Right lobe of liver (tissue), 4 donors: ENCODE measurements around the gene BAMBI.

ENCODE experiments used
- CTCF ChIP-seq, 4 donors: fragments of 200-600 bp in 3 of 4; fragments of 450-650 bp in 1 of 4; IDR thresholded peaks; one replicate each; pipeline versions ENCODE4 v1.5.1 to v1.8.0; 2016 to 2022; ENCODE audit warnings: antibody characterized with exemption in 4 of 4, mild to moderate bottlenecking in 2 of 4
- POLR2A ChIP-seq: fragments of 450-650 bp; IDR thresholded peaks from one replicate; pipeline ENCODE4 v1.6.1; 2017; ENCODE audit warnings: antibody characterized with exemption, mild to moderate bottlenecking
- donor health status: DM: no; HTN: no; CAD: no.
- donor health status: DM: no; HTN: no; CAD: no.
- donor health status: DM: no; HTN: yes; CAD: no.

GRCh38 chr10:28652106-28652505 lies 25.2 kb upstream of the BAMBI start:
- TF ChIP-seq CTCF (IDR thresholded peaks at IDR 0.05) (no peak), POLR2A (no peak)
